Suppressor macrophage treated with lipopolysaccharide for 1 hour (primary cell): ENCODE measurements around the gene CD28.

Experiments used
- DNase-seq, 3 donors: peaks; one replicate each; pipeline ENCODE4 v3.0.0-alpha.2; 2020 to 2022

The CD28 gene

GRCh38 chr2:203719456-203720410, 13.3 kb downstream of the CD28 start:
- DNase-seq = no peak

GRCh38 chr2:203720915-203721672, 14.7 kb downstream of the CD28 start:
- DNase-seq = no peak

GRCh38 chr2:203721781-203722300, 15.4 kb downstream of the CD28 start:
- no peak for DNase-seq

- DNase-seq = no peak
Observed at GRCh38 chr2:203722411-203722810, 16.0 kb downstream of the CD28 start.

- DNase-seq = no peak
Observed at GRCh38 chr2:203728321-203728720, 21.9 kb downstream of the CD28 start.

- no peak for DNase-seq
Observed at GRCh38 chr2:203730076-203730729, 23.8 kb downstream of the CD28 start.

- DNase-seq = no peak
Observed at GRCh38 chr2:203730883-203731282, 24.4 kb downstream of the CD28 start.

- DNase-seq = no peak
Observed at GRCh38 chr2:203732092-203732952, 25.9 kb downstream of the CD28 start.

- no peak for DNase-seq
Observed at GRCh38 chr2:203732953-203733510, 26.6 kb downstream of the CD28 start.

GRCh38 chr2:203733684-203734083, 27.2 kb downstream of the CD28 start:
- no peak for DNase-seq

- no peak for DNase-seq
Observed at GRCh38 chr2:203734276-203734983, 28.0 kb downstream of the CD28 start.

GRCh38 chr2:203737360-203737759, 30.9 kb downstream of the CD28 start:
- DNase-seq = no peak

- DNase-seq = no peak
Observed at GRCh38 chr2:203739351-203739750, 32.9 kb downstream of the CD28 start.

- DNase-seq = no peak
Observed at GRCh38 chr2:203740871-203741281, 34.4 kb downstream of the CD28 start.

- DNase-seq = no peak
Observed at GRCh38 chr2:203741566-203741965, 35.1 kb downstream of the CD28 start.

- DNase-seq = peak; percentile 41 to 56 (median 49)
Observed at GRCh38 chr2:203743441-203743981, 37.1 kb downstream of the CD28 start.

GRCh38 chr2:203744091-203744490, 37.7 kb downstream of the CD28 start:
- DNase-seq = no peak

- no peak for DNase-seq
Observed at GRCh38 chr2:203745267-203745666, 38.8 kb downstream of the CD28 start.

GRCh38 chr2:203748331-203749126, 42.1 kb downstream of the CD28 start:
- no peak for DNase-seq
